OCI-LY1 (cell line): ENCODE data around the gene MRPS10.

Experiments
- H2AFZ ChIP-seq: fragments of 200-600 bp; sonication (generic), shearing (Covaris generic); 2 replicates; pipeline ENCODE4 v1.6.0; 2014; ENCODE audit warnings: antibody characterized with exemption, mild to moderate bottlenecking, low read length
- H3F3A ChIP-seq: fragments of 200-600 bp; sonication (generic), shearing (Covaris generic); 2 replicates; pipeline ENCODE4 v1.6.0; 2014; ENCODE audit warnings: mild to moderate bottlenecking, antibody characterized with exemption, low read length, moderate library complexity; ENCODE audit not compliant: insufficient read depth
- H3K27ac ChIP-seq: fragments of 200-600 bp; sonication (generic); 2 replicates; pipeline ENCODE4 v1.5.1; 2014; ENCODE audit warnings: low read length, mixed run types, mild to moderate bottlenecking, low read depth; ENCODE audit not compliant: poor library complexity, severe bottlenecking
- H3K27me3 ChIP-seq: fragments of 200-600 bp; sonication (generic); 2 replicates; pipeline ENCODE4 v1.6.0; 2014; ENCODE audit warnings: antibody characterized with exemption, mild to moderate bottlenecking, low read length, moderate library complexity; ENCODE audit not compliant: insufficient read depth
- H3K36me3 ChIP-seq: fragments of 200-600 bp; sonication (generic); 2 replicates; pipeline ENCODE4 v1.6.1; 2014; ENCODE audit warnings: mild to moderate bottlenecking, antibody characterized with exemption, low read length, moderate library complexity, mixed read lengths; ENCODE audit not compliant: insufficient read depth
- H3K4me1 ChIP-seq: fragments of 200-600 bp; sonication (generic); 2 replicates; pipeline ENCODE4 v1.5.1; 2014; ENCODE audit warnings: mild to moderate bottlenecking, low read length, moderate library complexity; ENCODE audit not compliant: insufficient read depth, severe bottlenecking
- H3K4me2 ChIP-seq: fragments of 200-600 bp; sonication (generic), shearing (Covaris generic); 2 replicates; pipeline ENCODE4 v1.6.1; 2014; ENCODE audit warnings: low read length
- H3K4me3 ChIP-seq: fragments of 200-600 bp; sonication (generic); 2 replicates; pipeline ENCODE4 v1.5.1; 2014; ENCODE audit warnings: low read length, low read depth, mild to moderate bottlenecking, mixed read lengths; ENCODE audit not compliant: poor library complexity, severe bottlenecking
- H3K79me2 ChIP-seq: fragments of 200-600 bp; shearing (Covaris generic); 2 replicates; pipeline ENCODE4 v1.6.1; 2016; ENCODE audit warnings: mixed run types, low read length, mixed read lengths; ENCODE audit not compliant: insufficient read depth
- H3K9ac ChIP-seq: fragments of 200-600 bp; sonication (generic), shearing (Covaris generic); 2 replicates; pipeline ENCODE4 v1.6.1; 2014; ENCODE audit warnings: mild to moderate bottlenecking, low read length, mixed read lengths
- H3K9me2 ChIP-seq: fragments of 200-600 bp; sonication (generic), shearing (Covaris generic); 2 replicates; pipeline ENCODE4 v1.6.1; 2014; ENCODE audit warnings: low read depth, mild to moderate bottlenecking, low read length, mixed read lengths
- H3K9me3 ChIP-seq: fragments of 200-600 bp; shearing (Covaris generic); 2 replicates; pipeline ENCODE4 v1.6.1; 2014; ENCODE audit warnings: low read length, mixed read lengths
- H4K20me1 ChIP-seq: fragments of 200-600 bp; sonication (generic), shearing (Covaris generic); 2 replicates; pipeline ENCODE4 v1.6.0; 2016; ENCODE audit warnings: mild to moderate bottlenecking, low read length; ENCODE audit not compliant: insufficient read depth
- CTCF ChIP-seq: fragments of 200-600 bp; sonication (generic), shearing (Covaris generic); IDR thresholded peaks from 2 replicates; pipeline ENCODE4 v1.5.1; 2017; ENCODE audit warnings: mild to moderate bottlenecking, antibody characterized with exemption, low read length, moderate library complexity, mixed read lengths
- EZH2 ChIP-seq: fragments of 200-600 bp; sonication (generic), shearing (Covaris generic); IDR thresholded peaks from 2 replicates; pipeline ENCODE4 v1.8.0; 2017; ENCODE audit warnings: borderline replicate concordance, mixed run types, mild to moderate bottlenecking, antibody characterized with exemption, low read length, moderate library complexity, mixed read lengths

The MRPS10 gene

GRCh38 chr6:42227173-42227850 is 9.7 kb upstream of the MRPS10 start:
- Histone ChIP-seq H3K27ac (no peak overlapping the region), H3K36me3 (no peaks in the 10 kb centered on the region), H3K4me1 (no peaks in the 10 kb centered on the region), H3K9ac (no peak overlapping the region), H3K9me2 (no peaks in the 10 kb centered on the region), H3K9me3 (no peaks in the 10 kb centered on the region), H2AFZ (no peak overlapping the region), H3K4me3 (no peak overlapping the region), H4K20me1 (no peaks in the 10 kb centered on the region), H3K79me2 (no peaks in the 10 kb centered on the region), H3K4me2 (no peak overlapping the region), H3K27me3 (0 out of 2 replicates have a peak, but pooled peaks cover 4% of the 10 kb centered on the region), H3F3A (no peaks in the 10 kb centered on the region)
- TF ChIP-seq EZH2 (no peak), CTCF (no peak)

- no peaks in the 10 kb centered on the region for H3K9me3 ChIP-seq
- H3K4me1 ChIP-seq, result no peaks in the 10 kb centered on the region
- H3K9me2 ChIP-seq, result no peaks in the 10 kb centered on the region
- H3K4me3 ChIP-seq, result no peak overlapping the region
- H4K20me1 ChIP-seq, result no peaks in the 10 kb centered on the region
- no peaks in the 10 kb centered on the region for H3F3A ChIP-seq
- H2AFZ ChIP-seq, result no peak overlapping the region
- H3K36me3 ChIP-seq, result no peaks in the 10 kb centered on the region
- 0 out of 2 replicates have a peak, but pooled peaks cover 4% of the 10 kb centered on the region for H3K27me3 ChIP-seq
- H3K9ac ChIP-seq, result no peak overlapping the region
- no peak overlapping the region for H3K27ac ChIP-seq
- H3K79me2 ChIP-seq, result no peaks in the 10 kb centered on the region
- TF ChIP-seq CTCF (no peak), EZH2 (no peak)
- no peak overlapping the region for H3K4me2 ChIP-seq
Measured at GRCh38 chr6:42226645-42227143, 9.0 kb upstream of the MRPS10 start.

- Histone ChIP-seq H3K36me3 (no peaks in the 10 kb centered on the region), H3K9me3 (no peaks in the 10 kb centered on the region), H2AFZ (no peak overlapping the region), H3K27me3 (0 out of 2 replicates have a peak, but pooled peaks cover 4% of the 10 kb centered on the region), H3K27ac (no peak overlapping the region), H3K4me1 (no peaks in the 10 kb centered on the region), H3F3A (no peaks in the 10 kb centered on the region), H3K4me2 (no peak overlapping the region), H3K9ac (no peak overlapping the region), H4K20me1 (no peaks in the 10 kb centered on the region), H3K9me2 (no peaks in the 10 kb centered on the region), H3K79me2 (no peaks in the 10 kb centered on the region), H3K4me3 (no peak overlapping the region)
- TF ChIP-seq CTCF (no peak), EZH2 (no peak)
Measured at GRCh38 chr6:42226161-42226611, 8.5 kb upstream of the MRPS10 start.
